BJ (cell line): Measurements from ENCODE around the gene DOK1. TPM values are rescaled to one million over a fixed set of nuclear protein-coding genes. Genes with fewer than 3 reads are reported as not detected.

Experiments
- CTCF ChIA-PET: fragments of 350-600 bp; formaldehyde crosslinking; extraction: SDS; loops from one replicate; lab custom pipeline; 2021; ENCODE audit warnings: antibody characterized with exemption, inconsistent platforms; lab: Yijun Ruan, JAX
- POLR2A ChIA-PET: fragments of 300-600 bp; sonication (Branson Sonifier 250); formaldehyde crosslinking; extraction: SDS; loops from one replicate; lab custom pipeline; 2021; ENCODE audit warnings: antibody characterized with exemption; lab: Charles Lee
- DNase-seq: peaks from one replicate; pipeline ENCODE4 v3.0.0-alpha.2; 2011; ENCODE audit warnings: low read depth
- H3K27me3 ChIP-seq: 2 replicates; pipeline ENCODE4 v1.6.0; 2011; ENCODE audit warnings: low read length; ENCODE audit not compliant: control insufficient read depth, insufficient read depth
- H3K36me3 ChIP-seq: 2 replicates; pipeline ENCODE4 v1.5.1; 2011; ENCODE audit warnings: low read length; ENCODE audit not compliant: control insufficient read depth, insufficient read depth
- H3K4me3 ChIP-seq: 2 replicates; pipeline ENCODE4 v1.5.1; 2011; ENCODE audit warnings: low read depth, mild to moderate bottlenecking, control low read depth, low read length
- CTCF ChIP-seq: IDR thresholded peaks from 2 replicates; pipeline ENCODE4 v1.5.1; 2011; ENCODE audit warnings: low read depth, mild to moderate bottlenecking, control low read depth, inconsistent platforms, low read length, moderate library complexity; ENCODE audit not compliant: insufficient read depth
- polyA plus RNA-seq: library from polyadenylated mRNA; depleted of rRNA; stranded (reverse); fragments of >200 nt; gene quantifications from 2 replicates; pipeline ENCODE4 v1.2.3, GENCODE V29; 2011

DOK1 gene
- polyA plus RNA-seq, 1 experiment, result 28.7 TPM

DNA sequence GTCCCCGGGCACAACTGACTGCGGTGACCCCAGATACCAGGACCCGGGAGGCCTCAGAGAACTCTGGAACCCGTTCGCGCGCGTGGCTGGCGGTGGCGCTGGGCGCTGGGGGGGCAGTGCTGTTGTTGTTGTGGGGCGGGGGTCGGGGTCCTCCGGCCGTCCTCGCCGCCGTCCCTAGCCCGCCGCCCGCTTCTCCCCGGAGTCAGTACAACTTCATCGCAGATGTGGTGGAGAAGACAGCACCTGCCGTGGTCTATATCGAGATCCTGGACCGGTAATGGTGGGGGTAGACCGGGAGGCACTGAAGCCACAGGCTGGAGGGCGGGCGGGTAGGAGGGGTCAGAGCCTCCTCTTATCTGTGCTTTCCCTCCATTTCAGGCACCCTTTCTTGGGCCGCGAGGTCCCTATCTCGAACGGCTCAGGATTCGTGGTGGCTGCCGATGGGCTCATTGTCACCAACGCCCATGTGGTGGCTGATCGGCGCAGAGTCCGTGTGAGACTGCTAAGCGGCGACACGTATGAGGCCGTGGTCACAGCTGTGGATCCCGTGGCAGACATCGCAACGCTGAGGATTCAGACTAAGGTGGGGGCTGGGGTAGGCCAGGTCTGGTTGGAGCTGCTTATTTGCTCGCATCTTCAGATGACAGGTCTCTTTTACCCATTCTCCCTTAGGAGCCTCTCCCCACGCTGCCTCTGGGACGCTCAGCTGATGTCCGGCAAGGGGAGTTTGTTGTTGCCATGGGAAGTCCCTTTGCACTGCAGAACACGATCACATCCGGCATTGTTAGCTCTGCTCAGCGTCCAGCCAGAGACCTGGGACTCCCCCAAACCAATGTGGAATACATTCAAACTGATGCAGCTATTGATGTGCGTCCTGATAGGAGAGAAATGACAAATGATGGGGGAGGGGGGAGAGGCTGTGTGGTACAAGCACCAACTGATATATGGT, 24.0 kb upstream of the DOK1 start:
- Histone ChIP-seq H3K36me3 (peaks cover 24% of the 10 kb centered on the region), H3K4me3 (peak overlapping the region; percentile 52), H3K27me3 (no peaks in the 10 kb centered on the region)
- ChIA-PET POLR2A (interaction anchor here (1.0 kb wide), 1 partner anchor 27 kb away, joined by 4 read pairs; no protein-coding TSS in a partner anchor), CTCF (interaction anchor here (0.7 to 3.1 kb wide), 9 partner anchors 9 to 138 kb away, joined by 3 to 8 read pairs (median 3); partner anchors contain the start of genes CCDC142 and TTC31)
- no peak for TF ChIP-seq CTCF
- no peak for DNase-seq

- no peak overlapping the region for H3K4me3 ChIP-seq
- H3K27me3 ChIP-seq, result no peaks in the 10 kb centered on the region
- CTCF ChIA-PET, result interaction anchor here (0.6 to 3.1 kb wide), 14 partner anchors 8 to 1285 kb away, joined by 3 to 12 read pairs (median 4); partner anchors contain the start of genes CCDC142 and TTC31
- POLR2A ChIA-PET, result no interaction called here
- no peak for DNase-seq
- TF ChIP-seq CTCF, result no peak
- peaks cover 15% of the 10 kb centered on the region for H3K36me3 ChIP-seq
Measured at GRCh38 chr2:74531666-74532065, 22.9 kb upstream of the DOK1 start.

GRCh38 chr2:74532222-74532621, 22.3 kb upstream of the DOK1 start:
- DNase-seq, result no peak
- CTCF ChIA-PET, result interaction anchor here (0.6 to 2.8 kb wide), 12 partner anchors 7 to 1285 kb away, joined by 3 to 12 read pairs (median 4); partner anchors contain the start of genes CCDC142 and TTC31
- POLR2A ChIA-PET, result no interaction called here
- Histone ChIP-seq H3K27me3 (no peaks in the 10 kb centered on the region), H3K4me3 (no peak overlapping the region), H3K36me3 (peaks cover 10% of the 10 kb centered on the region)
- peak; percentile 27; the same call in 1 of the 2 replicates for TF ChIP-seq CTCF

- ChIA-PET CTCF (interaction anchor here (1.2 to 2.8 kb wide), 5 partner anchors 11 to 56 kb away, joined by 3 to 12 read pairs (median 5); partner anchors contain the start of genes CCDC142 and TTC31), POLR2A (interaction anchor here (0.9 kb wide), 1 partner anchor 55 kb away, joined by 3 read pairs; no protein-coding TSS in a partner anchor)
- DNase-seq, result no peak
- peaks cover 8% of the 10 kb centered on the region; the same call in 1 of the 2 replicates for H3K36me3 ChIP-seq
- no peak overlapping the region for H3K4me3 ChIP-seq
- TF ChIP-seq CTCF, result no peak
- no peaks in the 10 kb centered on the region for H3K27me3 ChIP-seq
Measured at GRCh38 chr2:74533464-74533863, 21.1 kb upstream of the DOK1 start.

GRCh38 chr2:74534411-74534810, 20.1 kb upstream of the DOK1 start:
- H3K36me3 ChIP-seq, result peaks cover 8% of the 10 kb centered on the region
- H3K27me3 ChIP-seq, result no peaks in the 10 kb centered on the region
- ChIA-PET CTCF (interaction anchor here (2.1 to 2.8 kb wide), 2 partner anchors 52 to 55 kb away, joined by 5 to 12 read pairs; partner anchors contain the start of genes CCDC142 and TTC31), POLR2A (no interaction called here)
- no peak overlapping the region for H3K4me3 ChIP-seq
- DNase-seq, result no peak
- TF ChIP-seq CTCF, result no peak
